HG02981 (cell line): Measurements from ENCODE around the gene EPHB3.

Experiments used
- ATAC-seq: cut with Tn5 transposase; IDR thresholded peaks from one replicate; pipeline ENCODE4 v1.9.1; 2021; ENCODE audit warnings: mild to moderate bottlenecking, moderate library complexity; ENCODE audit not compliant: unreplicated experiment

The EPHB3 gene

DNA sequence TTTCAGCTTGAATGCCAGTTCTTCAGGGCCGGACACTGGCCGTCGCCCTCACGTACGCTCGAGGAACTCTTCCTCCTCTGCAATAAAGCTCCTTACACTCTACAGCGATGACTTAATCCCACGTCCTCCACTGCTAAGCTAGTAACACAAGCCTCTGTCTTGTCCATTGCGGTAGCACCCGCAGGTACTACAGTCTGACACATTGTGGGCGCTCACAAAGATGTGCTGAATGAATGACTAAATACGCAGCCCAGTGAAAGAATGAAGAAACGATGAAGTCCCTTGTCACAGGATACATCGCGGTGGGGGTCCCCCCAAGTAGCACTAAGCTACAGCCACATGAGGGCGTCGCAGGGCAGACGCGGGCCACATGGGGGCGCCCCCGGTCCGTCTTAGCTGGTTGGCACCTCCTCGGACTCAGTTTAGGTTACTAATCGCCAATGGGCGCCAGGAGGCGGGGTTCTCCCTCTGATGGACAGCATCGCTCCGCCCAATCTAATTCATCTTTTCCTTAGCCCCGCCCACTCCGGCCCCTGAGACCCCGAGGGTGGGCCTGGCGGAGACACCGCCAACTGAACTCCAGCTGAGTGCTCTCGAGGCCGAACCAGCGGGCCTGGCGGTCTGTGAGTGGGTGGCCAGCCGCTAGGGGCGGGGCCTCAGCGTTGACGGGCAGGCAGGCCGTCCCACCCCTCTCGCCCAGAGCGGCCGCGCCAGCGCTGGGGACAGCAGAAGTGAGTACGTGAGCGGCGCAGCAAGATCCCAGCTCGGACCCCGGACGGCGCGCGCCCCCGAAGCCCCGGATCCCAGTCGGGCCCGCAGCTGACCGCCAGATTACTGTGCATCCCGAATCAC is at the start of gene EPHB3:
TSS of gene EPHB3 (plus strand) at position 725 of the 852 bp plus-strand sequence. CDS start 451 bp downstream, outside the sequence.
- peak; percentile 82 for ATAC-seq

DNA sequence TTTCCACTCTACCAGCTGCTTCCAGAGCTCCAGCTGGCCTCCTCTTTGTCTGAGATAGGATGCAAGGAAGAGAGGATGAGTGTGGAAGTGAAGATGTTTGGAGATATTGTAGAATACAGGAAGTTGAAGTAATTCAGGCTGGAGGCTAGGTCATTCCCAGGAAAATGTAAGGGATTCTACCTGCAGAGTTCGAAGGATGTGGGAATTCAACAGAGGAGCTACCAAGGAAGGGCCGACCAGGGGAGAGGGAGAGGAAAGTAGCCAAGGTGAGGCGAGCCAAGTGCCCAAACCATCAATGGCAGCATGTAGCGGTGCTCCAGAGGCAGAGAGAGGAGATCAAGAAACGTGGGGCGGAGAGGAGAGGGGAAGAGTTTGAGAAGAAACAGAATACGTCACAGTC is 49.0 kb upstream of the EPHB3 start:
- no peak for ATAC-seq

DNA sequence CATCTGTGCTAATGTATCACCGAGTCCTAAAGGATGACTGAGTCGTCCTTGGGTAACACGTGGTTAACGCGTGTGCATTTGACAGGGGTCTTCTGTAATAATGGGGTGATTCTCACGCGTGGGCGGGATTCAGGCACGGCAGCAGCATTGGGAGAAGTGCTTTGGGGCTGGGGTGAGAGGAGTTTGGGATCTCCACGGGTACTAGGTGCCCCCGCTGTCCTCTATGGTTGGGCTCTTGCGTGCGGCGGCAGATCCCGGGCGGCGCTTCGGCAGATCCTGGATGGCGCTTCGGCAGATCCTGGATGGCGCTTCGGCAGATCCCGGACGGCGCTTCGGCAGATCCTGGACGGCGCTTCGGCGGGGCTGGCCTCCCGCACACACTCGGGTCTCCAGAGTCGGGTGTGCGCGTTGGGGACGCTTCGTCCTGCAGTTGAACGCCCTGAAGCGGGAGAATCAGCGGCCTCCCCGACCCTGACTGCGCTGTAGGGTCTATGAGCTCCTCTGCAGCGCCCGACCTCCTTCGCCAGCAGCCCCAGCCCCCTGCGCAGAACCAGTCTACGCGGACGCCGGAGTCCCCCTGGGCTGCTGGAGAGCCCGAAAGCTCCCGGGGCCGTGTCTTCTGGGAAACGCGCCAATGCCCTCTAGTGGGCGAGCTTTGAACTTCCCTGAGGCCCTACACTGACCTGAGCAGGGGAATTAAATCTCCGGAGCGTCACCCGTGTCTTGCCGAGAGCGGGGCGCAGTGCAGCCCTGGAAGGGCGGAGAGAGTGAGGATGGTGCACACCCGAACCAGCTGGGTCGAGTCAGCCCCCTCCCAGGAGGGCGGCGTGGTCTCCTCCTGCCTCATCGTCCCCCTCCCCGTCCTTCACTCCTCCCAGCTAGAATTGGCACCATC is 48.1 kb upstream of the EPHB3 start:
- ATAC-seq: peak; percentile 75

DNA sequence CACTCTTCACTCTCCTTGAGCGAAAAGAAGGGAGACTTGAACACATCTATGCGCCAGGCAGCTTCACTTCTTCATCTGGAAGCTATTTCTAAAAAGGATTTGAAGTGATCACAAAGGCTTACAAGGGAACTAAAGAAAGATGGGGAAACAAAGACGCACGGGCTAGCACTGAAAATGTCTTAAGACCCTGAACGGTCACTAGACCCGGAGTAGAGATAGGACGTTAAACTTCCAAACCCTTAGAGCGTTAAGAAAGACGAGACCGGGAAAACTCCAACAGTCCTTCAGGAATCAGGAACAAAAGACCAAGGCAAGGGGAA is 47.5 kb upstream of the EPHB3 start:
- ATAC-seq: no peak

DNA sequence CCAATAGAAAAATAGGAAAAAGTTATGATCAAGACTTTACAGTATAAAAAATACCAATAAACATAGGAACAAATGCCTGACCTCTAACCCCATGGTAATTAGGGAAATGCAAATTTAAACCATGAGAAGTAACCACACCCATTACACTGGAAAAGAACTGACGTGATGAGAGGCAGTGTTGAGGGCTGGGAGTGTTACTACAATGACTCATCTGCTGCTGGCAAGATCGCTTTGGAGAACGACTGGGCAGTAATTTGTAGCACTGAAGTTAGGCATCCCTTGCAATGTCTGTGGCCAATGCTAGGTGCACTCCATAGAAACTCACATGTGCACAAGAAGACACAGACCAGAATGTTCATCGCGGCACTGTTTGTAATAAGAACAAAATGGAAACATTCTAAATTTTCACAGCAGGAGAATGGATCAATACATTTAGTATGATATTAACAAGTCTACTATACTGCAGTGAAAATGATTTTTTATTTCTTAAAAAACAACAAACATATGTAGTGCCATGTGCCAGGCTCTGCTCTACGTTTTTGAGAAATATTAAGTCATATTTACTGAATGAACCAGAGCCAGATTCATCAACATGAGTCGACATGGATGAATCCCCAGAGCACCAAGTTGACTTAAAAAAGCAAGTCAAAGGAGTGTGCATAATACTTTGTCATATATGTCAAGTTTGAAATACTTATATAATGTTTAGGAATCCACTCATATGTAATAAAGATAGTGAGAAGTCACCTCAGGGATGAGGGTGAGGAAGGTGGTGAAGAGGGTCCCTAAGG is 37.6 kb upstream of the EPHB3 start:
- ATAC-seq: no peak

DNA sequence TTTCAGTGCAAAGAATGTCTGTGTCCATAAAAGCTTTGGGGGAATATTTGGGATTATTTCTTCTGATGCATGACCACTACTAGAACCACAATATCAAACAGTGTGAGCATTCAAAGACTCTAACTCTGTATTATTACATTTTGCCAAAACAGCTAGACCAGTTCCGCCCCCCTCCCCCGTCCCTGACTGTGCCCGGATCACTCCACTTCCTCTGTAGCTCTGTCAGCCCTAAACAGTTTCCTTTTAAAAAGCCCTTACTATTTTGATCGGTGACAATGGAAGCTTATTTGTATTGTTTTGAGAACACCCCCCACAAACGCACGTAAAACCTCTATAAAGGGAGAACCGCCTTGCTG is 36.6 kb upstream of the EPHB3 start:
- ATAC-seq: no peak

DNA sequence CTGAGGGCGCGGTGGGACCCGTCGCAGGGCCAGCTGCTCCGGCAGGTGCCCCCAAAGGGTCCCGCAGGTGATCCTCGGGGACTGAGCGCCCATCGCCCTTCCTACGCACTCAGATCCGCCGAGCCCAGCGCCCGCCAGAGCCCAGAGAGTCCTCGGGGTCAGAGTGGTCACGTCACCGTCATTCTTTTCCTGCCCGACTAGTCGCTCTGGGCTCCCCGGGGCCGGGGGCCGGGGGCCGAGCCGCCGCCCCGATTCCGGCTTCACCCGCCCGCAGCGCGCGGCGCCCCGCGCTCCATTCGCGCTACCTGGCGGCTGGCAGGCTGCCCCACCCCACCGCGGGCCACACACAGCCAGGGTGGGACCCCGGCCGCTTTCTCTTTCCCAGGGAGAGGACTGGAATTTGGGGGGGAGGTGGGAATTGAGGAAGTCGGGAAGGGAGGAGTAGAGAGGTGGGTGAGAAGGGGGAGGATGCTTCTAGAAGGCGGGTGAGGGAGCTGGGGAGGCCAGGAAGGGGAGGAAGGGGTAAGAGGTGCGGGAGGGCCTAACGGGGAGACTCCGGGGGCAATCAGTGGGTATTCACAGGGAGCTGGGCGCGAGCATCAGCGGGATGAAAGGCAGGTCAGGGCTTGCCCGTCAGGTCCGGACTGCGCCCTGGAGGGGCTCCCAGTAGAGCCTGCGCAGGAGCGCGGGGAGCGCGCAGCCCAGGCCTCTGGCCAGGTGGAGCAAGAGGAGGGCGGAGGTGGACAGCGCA is 36.1 kb upstream of the EPHB3 start:
- ATAC-seq: no peak

DNA sequence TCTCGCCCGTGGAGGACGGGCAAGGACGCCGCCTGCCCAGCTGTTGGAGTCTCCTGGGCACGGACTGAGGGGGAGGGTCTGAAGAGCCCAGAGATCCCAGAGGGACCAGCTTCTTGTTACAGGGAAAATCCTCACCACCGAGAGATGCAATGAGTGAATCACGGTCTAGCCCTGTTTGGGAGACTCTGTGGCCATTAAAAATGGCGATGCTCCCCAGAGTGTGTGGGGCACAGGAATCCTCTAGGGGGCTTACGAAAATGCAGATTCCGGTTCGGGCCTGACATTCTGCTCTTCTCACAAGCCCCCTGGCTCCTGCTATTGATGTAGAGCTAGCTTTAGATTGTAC is 35.5 kb upstream of the EPHB3 start:
- ATAC-seq: no peak

DNA sequence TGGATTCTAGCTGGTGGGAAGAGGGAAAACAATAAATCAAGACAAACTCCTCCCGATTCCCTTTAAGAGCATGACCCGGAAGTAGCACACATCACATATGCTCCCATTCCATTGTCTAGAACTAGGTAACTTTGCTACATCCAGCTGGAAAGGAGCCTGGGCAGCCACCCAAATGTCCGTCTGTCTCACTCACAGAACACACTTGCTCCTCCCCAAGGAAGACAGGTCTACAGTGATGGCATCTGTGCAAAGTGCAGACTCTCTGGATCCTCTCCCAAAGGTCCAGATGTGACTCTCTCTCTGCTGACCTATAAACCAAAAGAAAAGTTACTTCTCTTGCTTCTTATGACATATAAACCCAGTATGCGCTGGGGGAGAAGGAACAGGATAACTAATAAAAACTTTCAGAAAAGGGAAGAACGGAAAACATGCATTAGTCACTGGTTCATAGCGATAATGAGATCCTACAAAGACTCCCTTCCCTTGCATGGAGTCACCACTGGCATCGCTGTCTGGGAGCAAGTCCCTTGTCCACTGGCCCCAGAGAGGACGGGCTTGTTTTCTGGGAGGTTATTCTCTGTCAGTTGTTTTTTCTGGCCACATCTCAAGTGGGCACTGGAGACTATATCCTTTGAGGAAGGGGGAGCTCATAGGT is 29.8 kb upstream of the EPHB3 start:
- no peak for ATAC-seq

DNA sequence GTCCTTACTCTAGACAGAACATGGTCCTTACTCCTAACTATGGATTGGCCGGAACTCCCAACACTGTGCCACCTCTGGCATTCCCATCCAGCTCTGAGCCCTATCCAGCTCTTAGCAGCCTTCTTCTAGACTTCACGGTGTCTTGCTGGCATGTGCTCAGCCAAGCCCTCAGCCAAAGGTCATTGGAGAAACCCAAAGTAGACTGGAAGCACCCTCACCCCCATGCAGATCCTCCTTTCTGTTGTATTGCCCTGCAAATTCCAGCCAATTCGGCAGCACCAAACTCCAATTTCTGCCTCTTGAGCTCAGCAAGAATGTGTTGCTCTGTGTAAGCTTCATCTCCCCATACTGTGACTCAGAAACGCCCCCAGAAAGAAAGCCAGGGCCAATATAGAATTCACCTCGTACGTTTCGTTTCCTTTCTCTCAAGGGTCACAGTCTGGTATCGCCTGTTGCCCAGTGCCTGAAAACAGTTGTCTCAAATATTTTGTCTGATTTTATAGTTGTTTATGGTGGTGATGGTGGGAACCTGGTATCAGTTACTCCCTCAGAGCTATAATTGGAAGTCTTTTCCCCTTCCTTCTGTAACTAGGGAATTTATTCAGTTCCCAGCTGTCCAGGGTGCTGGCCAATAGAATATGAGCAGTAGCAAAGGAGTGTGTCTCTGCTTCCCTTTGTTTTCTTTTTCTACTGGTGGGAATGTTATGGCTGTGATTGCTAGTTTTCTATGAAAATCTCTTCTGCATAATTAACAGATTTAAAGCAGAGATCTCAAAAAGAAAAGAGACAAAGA is 28.4 kb upstream of the EPHB3 start:
- ATAC-seq: no peak

DNA sequence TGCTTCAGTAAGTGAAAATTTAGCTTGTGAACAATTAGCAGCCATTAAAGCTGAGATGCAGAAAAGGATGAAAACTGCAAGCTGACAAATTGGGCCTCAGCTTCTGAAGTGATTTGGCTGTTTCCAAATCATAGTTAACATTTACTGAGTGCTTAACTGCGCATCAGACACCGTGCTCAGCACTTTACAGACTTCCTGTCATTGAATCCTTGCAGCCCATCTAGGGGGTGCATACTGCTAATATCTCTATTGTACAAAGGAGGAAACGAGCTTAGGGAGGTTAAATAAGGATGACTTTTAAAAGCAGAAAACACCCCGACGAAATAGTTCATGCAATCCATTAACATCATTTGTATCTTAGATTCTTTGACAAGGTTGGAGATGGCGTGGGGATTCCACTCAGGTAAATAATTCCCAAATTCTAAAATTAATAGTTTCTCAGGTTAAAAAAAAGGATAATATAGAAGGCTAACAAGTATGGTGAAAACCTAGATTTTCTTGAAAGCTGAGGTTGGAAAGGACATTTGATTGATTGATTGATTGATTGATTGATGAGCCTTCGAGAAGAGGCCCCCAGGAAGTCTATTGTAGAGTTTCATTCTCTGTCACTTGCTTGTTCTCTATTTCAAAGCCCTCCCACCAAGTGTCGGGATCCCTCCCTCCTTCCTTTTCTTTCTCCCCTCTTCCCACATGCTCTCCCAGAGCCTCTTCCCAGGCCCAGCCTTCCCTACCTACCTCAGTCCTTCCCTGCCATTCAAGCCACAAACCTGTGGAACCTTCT is 23.5 kb upstream of the EPHB3 start:
- no peak for ATAC-seq

DNA sequence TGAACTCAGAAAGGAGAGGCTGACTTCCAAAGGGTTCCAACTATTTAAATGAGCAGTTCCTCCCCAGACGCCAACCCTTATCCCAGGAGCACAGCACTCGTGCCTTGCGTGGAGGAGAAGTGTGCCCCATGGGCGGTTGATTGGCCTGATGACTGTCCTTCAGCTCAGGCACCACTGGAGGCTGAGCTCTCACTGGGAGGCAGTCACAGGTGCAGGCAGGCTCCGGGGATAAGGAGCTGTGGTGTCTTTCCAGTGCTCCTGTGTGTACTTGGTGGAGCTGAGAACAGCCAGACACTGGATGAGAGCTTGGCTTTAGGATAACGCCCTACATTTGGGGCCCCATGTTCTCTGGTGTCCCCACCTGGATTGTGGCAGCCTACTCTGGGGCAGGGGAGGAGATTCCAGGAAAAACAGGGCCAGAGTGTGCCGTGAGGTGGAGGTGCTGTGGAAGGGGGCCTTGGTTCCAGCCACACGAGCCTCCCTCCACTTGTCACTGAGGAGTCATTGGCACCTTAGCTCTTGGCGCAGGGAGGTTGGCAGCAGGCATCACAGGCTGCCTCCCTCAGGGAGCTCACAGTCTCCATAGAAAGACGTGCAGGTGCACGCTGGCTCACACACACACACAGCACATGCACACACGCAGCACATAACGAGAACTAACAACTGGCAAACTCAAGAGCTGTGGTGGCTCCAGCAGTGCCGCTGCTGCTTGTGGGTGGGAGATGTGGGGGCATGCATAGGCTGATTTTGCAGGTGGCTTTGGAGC is 22.7 kb upstream of the EPHB3 start:
- no peak for ATAC-seq

DNA sequence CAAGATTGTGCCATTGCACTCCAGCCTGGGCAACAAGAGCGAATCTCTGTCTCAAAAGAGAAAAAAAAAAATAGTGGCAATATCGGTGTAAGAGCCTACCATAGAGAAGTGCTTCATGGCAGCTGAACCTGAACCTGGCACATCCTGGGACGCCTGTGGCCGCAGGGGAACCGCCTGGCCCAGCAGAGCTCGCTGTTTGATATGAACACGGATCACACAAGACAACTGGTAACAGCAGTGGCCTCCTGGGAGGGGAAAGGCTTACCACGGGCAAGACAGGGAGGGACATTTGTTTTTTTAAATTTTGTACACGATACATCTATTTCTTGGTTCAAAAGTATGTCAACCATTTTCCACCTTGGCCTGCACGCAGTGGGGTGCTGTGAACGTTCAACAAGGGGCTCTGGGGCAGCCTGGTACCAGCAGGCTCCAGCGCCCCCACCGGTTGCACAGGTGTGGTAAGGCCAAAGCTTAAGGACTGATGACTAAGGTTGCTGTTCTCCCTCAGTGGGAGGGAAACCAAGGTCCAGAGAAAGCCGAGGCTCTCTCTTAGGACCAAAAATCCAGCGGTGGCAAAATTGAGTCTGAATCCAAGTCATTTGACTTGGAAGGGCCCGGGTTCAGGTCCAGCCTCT is 21.7 kb upstream of the EPHB3 start:
- no peak for ATAC-seq

DNA sequence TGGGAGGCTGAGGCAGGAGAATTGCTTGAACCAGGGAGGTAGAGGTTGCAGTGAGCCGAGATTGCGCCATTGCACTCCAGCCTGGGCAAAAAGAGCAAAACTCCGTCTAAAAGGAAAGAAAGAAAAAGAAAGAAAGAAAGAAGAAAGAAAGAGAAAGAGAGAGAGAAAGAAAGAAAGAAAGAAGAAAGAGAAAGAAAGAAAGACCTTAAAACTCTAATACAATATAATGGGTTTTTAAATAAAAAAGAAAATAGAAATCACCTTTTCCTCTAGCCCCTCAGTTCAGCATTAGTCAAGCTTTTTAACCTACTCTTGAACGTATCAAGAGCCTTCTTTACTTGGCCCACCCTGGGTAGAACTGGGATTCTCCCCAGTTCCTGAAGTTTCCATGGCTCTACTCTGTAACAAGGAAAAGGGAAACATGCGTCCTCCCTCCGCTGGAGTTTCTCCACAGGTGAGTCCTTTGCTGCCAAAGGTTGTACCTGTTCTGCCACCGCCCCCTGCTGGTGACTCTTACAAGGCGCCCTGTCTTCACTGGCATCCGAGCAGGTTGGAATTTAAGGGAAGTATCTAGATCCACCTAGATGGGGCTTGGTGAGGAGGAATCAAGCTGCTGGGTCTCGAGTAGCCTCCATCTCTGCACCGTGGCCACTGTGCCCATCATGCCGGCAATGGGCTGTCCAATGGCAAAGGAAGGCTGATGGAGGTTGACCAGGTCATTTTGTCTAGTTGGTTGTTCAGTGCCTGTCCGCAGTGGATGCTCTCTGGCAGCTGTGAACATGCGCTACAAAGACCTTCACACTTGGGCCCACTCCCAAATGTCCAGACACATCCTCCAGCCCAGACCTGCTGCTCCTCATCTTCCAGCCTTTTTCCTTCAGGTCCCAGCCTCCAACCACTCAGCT is 20.6 kb upstream of the EPHB3 start:
- ATAC-seq: no peak

DNA sequence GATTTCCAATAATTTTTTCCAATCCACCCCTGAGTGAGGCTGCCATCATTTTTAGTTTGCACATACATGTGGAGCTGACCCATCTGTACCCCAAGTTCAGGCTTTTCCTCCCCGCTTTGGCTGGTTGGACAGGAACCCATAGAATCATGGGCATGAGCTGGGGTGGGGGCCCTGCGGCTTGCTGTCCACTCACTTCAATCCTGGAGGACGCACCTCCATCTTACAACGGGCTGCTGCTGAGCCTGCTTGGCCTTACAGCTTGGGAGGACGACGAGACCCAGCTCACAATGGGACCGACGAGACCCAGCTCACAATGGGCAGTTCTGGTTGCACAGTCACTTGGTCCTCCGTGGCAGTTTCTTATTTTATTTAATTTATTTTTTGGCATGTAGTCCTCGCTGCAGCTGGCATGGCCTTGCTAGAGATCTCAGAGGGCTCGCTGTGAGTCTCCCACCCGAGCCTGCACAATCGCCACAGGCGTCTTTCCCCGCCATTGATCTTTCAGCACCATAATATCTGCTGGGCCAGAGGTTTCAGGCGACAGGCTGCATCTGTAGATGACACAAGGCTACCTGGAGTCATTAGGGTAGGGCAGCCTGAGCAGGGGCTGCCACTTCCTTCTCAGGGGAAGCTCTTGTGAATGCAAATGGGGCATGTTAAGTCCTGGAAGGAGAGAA is 19.6 kb upstream of the EPHB3 start:
- ATAC-seq: no peak

DNA sequence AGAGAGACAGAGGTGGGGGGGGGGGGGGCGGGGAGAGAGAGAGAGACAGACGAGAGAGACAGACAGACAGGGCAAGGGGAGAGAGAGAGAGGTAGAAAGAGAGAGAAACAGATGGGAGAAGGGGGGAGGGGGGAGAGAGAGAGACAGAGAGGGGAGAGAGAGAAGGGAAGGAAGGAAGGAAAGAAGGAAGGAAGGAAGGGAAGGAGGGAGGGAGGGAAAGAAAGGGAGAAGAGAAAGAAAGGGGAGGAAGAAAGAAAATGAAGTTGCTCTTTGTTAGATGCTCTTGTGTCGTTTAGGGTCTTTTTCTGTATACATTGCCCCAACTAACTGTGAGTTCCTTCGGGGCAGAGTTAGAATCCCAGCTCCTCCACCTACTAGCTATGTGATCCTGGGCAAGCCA is 19.0 kb upstream of the EPHB3 start:
- ATAC-seq: no peak
